WTC11 (cell line): Measurements from ENCODE around the gene NCKAP5. TPM values are rescaled to one million over a fixed set of nuclear protein-coding genes. Genes with fewer than 3 reads are reported as not detected.

Experiments used
- ATAC-seq: fragments of 200-7000 bp; cut with Tn5 transposase; 2 replicates; pipeline ENCODE4 v1.10.0; 2021; ENCODE audit warnings: mild to moderate bottlenecking, moderate library complexity
- CTCF ChIA-PET: fragments of 300-600 bp; sonication (Branson Sonifier 250); formaldehyde crosslinking; loops from one replicate; lab custom pipeline; 2021; ENCODE audit warnings: antibody characterized with exemption; lab: Charles Lee
- POLR2A ChIA-PET: fragments of 350-600 bp; sonication (Branson Sonifier 250); formaldehyde crosslinking; loops from one replicate; lab custom pipeline; 2021; ENCODE audit warnings: antibody characterized with exemption; lab: Charles Lee
- DNase-seq: peaks from one replicate; pipeline ENCODE4 v3.0.0; 2021; ENCODE audit warnings: low spot score
- H3K27ac Mint-ChIP-seq: 2 replicates; pipeline ENCODE4 v1.8.0; 2021; ENCODE audit warnings: mixed read lengths
- H3K27me3 Mint-ChIP-seq: 2 replicates; pipeline ENCODE4 v1.8.0; 2021; ENCODE audit warnings: low read depth, mild to moderate bottlenecking, moderate library complexity, mixed read lengths
- H3K36me3 Mint-ChIP-seq: 2 replicates; pipeline ENCODE4 v1.8.0; 2021; ENCODE audit warnings: mixed read lengths
- H3K4me1 Mint-ChIP-seq: 2 replicates; pipeline ENCODE4 v1.8.0; 2022; ENCODE audit warnings: mixed read lengths
- H3K4me3 Mint-ChIP-seq: 2 replicates; pipeline ENCODE4 v1.8.0; 2021; ENCODE audit warnings: mild to moderate bottlenecking, moderate library complexity, mixed read lengths
- H3K9me3 Mint-ChIP-seq: 2 replicates; pipeline ENCODE4 v1.8.0; 2021; ENCODE audit warnings: mixed read lengths
- ELF4 ChIP-seq: sonication (generic); formaldehyde crosslinking; IDR thresholded peaks from 2 replicates; pipeline ENCODE4 v1.8.1; 2022; ENCODE audit warnings: low read depth, mild to moderate bottlenecking, moderate library complexity, missing genetic modification reagents
- EMX1 ChIP-seq: fragments of 250-450 bp; sonication (Bioruptor Pico); IDR thresholded peaks from 2 replicates; pipeline ENCODE4 v1.8.0; 2021; ENCODE audit warnings: mild to moderate bottlenecking
- ESRRA ChIP-seq: sonication (generic); formaldehyde crosslinking; IDR thresholded peaks from 2 replicates; pipeline ENCODE4 v1.8.1; 2022; ENCODE audit warnings: mild to moderate bottlenecking, missing genetic modification reagents, borderline replicate concordance
- GRHL2 ChIP-seq: fragments of 250-450 bp; sonication (Bioruptor Pico); IDR thresholded peaks from 2 replicates; pipeline ENCODE4 v1.8.0; 2022; ENCODE audit warnings: mild to moderate bottlenecking, moderate library complexity; ENCODE audit not compliant: insufficient replicate concordance, severe bottlenecking
- IRF2 ChIP-seq: sonication (generic); formaldehyde crosslinking; IDR thresholded peaks from 2 replicates; pipeline ENCODE4 v1.8.0; 2022; ENCODE audit warnings: low read depth, missing genetic modification reagents, borderline replicate concordance
- MYBL2 ChIP-seq: sonication (generic); formaldehyde crosslinking; IDR thresholded peaks from 2 replicates; pipeline ENCODE4 v1.8.1; 2023; ENCODE audit warnings: mild to moderate bottlenecking, moderate library complexity, missing genetic modification reagents
- NFATC4 ChIP-seq: fragments of 250-450 bp; sonication (Bioruptor Pico); IDR thresholded peaks from 2 replicates; pipeline ENCODE4 v1.9.0; 2021; ENCODE audit warnings: mild to moderate bottlenecking
- NR2C2 ChIP-seq: sonication (generic); formaldehyde crosslinking; IDR thresholded peaks from 2 replicates; pipeline ENCODE4 v1.8.0; 2022; ENCODE audit warnings: mild to moderate bottlenecking, missing genetic modification reagents
- RELA ChIP-seq: sonication (generic); formaldehyde crosslinking; IDR thresholded peaks from 2 replicates; pipeline ENCODE4 v1.8.1; 2022; ENCODE audit warnings: missing genetic modification reagents, mild to moderate bottlenecking, borderline replicate concordance
- RORB ChIP-seq: fragments of 250-450 bp; sonication (Bioruptor Pico); IDR thresholded peaks from 2 replicates; pipeline ENCODE4 v1.9.0; 2021; ENCODE audit warnings: mild to moderate bottlenecking
- SP1 ChIP-seq: sonication (generic); formaldehyde crosslinking; conservative IDR thresholded peaks from 2 replicates; pipeline ENCODE4 v1.8.1; 2022; ENCODE audit warnings: missing genetic modification reagents
- TP53 ChIP-seq: sonication (generic); formaldehyde crosslinking; IDR thresholded peaks from 2 replicates; pipeline ENCODE4 v1.8.1; 2023; ENCODE audit warnings: mild to moderate bottlenecking, missing genetic modification reagents
- ZBTB21 ChIP-seq: sonication (generic); formaldehyde crosslinking; IDR thresholded peaks from 2 replicates; pipeline ENCODE4 v1.8.1; 2023; ENCODE audit warnings: mild to moderate bottlenecking, missing genetic modification reagents, borderline replicate concordance
- ZNF138 ChIP-seq: sonication (generic); formaldehyde crosslinking; conservative IDR thresholded peaks from 2 replicates; pipeline ENCODE4 v1.8.1; 2022; ENCODE audit warnings: mild to moderate bottlenecking, moderate library complexity, missing genetic modification reagents
- ZNF317 ChIP-seq: sonication (generic); formaldehyde crosslinking; IDR thresholded peaks from 2 replicates; pipeline ENCODE4 v1.8.1; 2023; ENCODE audit warnings: low read depth, mild to moderate bottlenecking, moderate library complexity, missing genetic modification reagents, borderline replicate concordance
- ZNF396 ChIP-seq: fragments of 250-450 bp; sonication (Bioruptor Pico); IDR thresholded peaks from 2 replicates; pipeline ENCODE4 v1.8.0; 2021; ENCODE audit warnings: mild to moderate bottlenecking, moderate library complexity, borderline replicate concordance
- total RNA-seq: library from RNA; stranded (reverse); gene quantifications from 3 replicates; pipeline ENCODE4 v1.2.3, GENCODE V29; 2021
- TF ChIP-seq, protein P1 (sequence below): sonication (generic); formaldehyde crosslinking; IDR thresholded peaks from 2 replicates; pipeline ENCODE4 v1.8.0; 2022; ENCODE audit warnings: mild to moderate bottlenecking, missing genetic modification reagents
- TF ChIP-seq, protein P2 (sequence below): sonication (generic); formaldehyde crosslinking; conservative IDR thresholded peaks from 2 replicates; pipeline ENCODE4 v1.8.1; 2022; ENCODE audit warnings: mild to moderate bottlenecking, missing genetic modification reagents
- TF ChIP-seq, protein P3 (sequence below): sonication (generic); formaldehyde crosslinking; IDR thresholded peaks from 2 replicates; pipeline ENCODE4 v1.8.1; 2022; ENCODE audit warnings: mild to moderate bottlenecking, missing genetic modification reagents, moderate library complexity, borderline replicate concordance
- TF ChIP-seq, protein P4 (sequence below): sonication (generic); formaldehyde crosslinking; IDR thresholded peaks from 2 replicates; pipeline ENCODE4 v1.8.1; 2022; ENCODE audit warnings: mild to moderate bottlenecking, moderate library complexity, missing genetic modification reagents
- TF ChIP-seq, protein P5 (sequence below): sonication (generic); formaldehyde crosslinking; IDR thresholded peaks from 2 replicates; pipeline ENCODE4 v1.8.1; 2022; ENCODE audit warnings: low read depth, mild to moderate bottlenecking, moderate library complexity, missing genetic modification reagents, borderline replicate concordance
- TF ChIP-seq, protein P6 (sequence below): fragments of 250-450 bp; sonication (Bioruptor Pico); IDR thresholded peaks from 2 replicates; pipeline ENCODE4 v1.8.0; 2021; ENCODE audit warnings: mild to moderate bottlenecking

The NCKAP5 gene
- total RNA-seq, 1 experiment from 2014 or later, result 0.55 TPM

DNA sequence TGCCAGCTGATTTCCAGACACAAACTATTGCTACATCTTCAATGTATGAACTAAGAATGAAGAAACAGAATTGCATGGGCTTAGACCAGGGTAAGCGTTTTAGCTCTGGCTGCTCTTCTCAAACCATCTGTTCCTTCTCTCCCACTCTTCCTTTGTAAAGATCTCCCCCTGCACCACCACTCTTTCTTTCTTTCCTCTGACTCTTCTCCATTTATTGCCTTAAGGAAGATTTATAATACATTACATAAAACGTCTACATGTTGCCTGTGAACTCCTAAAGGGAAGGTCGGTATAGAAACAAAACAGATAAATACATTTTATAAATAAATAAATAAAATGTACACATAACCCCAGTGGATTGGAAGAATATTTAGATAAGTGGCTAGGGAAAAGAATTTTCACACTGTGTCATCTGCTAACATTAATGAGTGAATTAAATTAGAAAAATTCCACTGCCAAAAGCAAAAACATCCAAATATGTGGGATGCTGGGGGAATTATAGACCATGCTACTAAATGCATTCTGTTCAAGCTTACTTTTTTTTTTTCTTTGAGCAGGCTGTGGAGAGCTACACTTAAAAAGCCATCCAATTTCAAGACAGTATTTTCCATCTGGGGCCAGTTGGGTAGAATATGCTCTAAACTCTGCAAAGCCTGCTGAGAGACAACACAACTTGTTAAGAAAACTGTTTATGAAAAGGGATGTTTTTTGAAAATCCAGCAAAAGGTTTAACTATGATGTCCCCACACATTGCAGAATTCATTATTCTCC, 41.5 kb downstream of the NCKAP5 start (continued):
- TF ChIP-seq, protein P1, sequence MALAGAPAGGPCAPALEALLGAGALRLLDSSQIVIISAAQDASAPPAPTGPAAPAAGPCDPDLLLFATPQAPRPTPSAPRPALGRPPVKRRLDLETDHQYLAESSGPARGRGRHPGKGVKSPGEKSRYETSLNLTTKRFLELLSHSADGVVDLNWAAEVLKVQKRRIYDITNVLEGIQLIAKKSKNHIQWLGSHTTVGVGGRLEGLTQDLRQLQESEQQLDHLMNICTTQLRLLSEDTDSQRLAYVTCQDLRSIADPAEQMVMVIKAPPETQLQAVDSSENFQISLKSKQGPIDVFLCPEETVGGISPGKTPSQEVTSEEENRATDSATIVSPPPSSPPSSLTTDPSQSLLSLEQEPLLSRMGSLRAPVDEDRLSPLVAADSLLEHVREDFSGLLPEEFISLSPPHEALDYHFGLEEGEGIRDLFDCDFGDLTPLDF (CRISPR knock-in tag), result no peak
- no peak for TF ChIP-seq ESRRA (CRISPR knock-in tag)
- no peak for TF ChIP-seq ELF4
- TF ChIP-seq, protein P2, sequence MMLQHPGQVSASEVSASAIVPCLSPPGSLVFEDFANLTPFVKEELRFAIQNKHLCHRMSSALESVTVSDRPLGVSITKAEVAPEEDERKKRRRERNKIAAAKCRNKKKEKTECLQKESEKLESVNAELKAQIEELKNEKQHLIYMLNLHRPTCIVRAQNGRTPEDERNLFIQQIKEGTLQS (CRISPR knock-in tag), result no peak
- no peak for TF ChIP-seq MYBL2 (CRISPR knock-in tag)
- TF ChIP-seq IRF2 (CRISPR knock-in tag), result no peak

DNA sequence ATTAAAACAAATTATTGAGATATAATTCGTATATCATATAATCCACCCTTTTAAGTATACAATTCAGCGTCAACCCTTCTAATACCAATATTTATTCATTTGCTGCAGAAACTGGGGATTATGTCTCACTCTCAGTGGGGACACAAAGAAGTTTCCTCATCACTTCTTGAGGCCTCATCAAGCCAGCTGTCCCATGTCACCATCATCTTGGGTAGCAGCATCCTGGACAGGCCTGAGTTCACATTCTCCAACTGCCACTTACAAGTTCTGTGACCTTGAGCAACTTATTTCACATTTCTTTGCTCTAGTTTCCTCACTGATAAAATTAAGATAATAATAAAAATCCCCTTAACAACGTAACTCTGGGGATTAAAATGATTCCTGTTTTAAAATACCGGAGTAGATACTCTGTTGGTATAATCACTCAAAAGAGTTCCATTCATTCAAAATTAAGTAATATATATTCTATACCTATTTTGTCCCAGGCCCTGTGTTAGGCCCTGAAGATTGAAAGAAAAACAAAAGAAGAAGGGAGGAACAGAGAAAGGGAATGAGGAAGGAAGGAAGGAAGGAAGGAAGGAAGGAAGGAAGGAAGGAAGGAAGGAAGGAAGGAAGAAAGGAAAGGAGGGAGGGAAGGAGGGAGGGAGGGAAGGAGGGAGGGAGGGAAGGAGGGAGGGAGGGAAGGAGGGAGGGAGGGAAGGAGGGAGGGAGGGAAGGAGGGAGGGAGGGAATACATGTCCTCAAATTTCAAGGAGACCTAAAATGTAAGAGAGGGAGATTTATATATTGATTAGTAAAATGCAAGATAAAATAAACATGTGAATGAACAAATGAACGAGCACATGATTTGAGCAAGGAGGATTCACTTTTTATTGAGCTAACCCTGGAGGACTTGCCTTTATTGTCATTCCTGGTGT, 42.4 kb downstream of the NCKAP5 start:
- ATAC-seq (no peak), DNase-seq (no peak)
- H3K27me3 Mint-ChIP-seq, result peaks cover 52% of the 10 kb centered on the region
- H3K4me3 Mint-ChIP-seq, result no peak overlapping the region
- no peaks in the 10 kb centered on the region for H3K36me3 Mint-ChIP-seq
- no peak overlapping the region for H3K27ac Mint-ChIP-seq
- TF ChIP-seq ZNF396 (CRISPR knock-in tag) (no peak), TP53 (CRISPR knock-in tag) (no peak), ELF4 (no peak), EMX1 (CRISPR knock-in tag) (no peak)
- POLR2A ChIA-PET, result no interaction called here
- H3K4me1 Mint-ChIP-seq, result peaks cover 11% of the 10 kb centered on the region
- no peaks in the 10 kb centered on the region for H3K9me3 Mint-ChIP-seq
- CTCF ChIA-PET, result no interaction called here

DNA sequence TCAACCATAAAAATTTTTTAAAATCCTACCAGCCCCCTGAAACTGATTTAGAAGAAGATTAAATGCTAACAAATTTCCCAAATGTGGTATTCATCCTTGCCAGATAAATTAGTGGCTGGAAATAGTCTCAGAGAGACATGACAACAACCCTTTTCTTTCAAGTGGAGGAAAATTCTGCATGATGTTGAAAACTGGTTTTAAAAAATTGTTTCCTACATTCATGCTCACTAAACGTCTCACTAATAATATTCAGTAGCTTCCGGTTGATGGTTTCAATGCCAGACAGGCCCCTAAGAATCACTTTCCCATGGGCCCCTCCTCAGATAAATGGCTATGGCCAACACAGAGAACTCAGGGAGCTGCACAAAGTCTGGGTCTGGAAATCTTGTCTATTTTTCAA, 43.2 kb downstream of the NCKAP5 start:
- POLR2A ChIA-PET, result no interaction called here
- CTCF ChIA-PET, result no interaction called here
- no peak overlapping the region for H3K27ac Mint-ChIP-seq
- H3K27me3 Mint-ChIP-seq, result peaks cover 59% of the 10 kb centered on the region
- peaks cover 11% of the 10 kb centered on the region for H3K4me1 Mint-ChIP-seq
- DNase-seq, result no peak
- H3K9me3 Mint-ChIP-seq, result no peaks in the 10 kb centered on the region
- no peak overlapping the region for H3K4me3 Mint-ChIP-seq
- no peaks in the 10 kb centered on the region for H3K36me3 Mint-ChIP-seq
- ATAC-seq, result no peak
- TF ChIP-seq NR2C2 (CRISPR knock-in tag) (no peak), ZNF396 (CRISPR knock-in tag) (no peak), ZNF138 (CRISPR knock-in tag) (no peak), IRF2 (CRISPR knock-in tag) (no peak), ZNF317 (no peak), MYBL2 (CRISPR knock-in tag) (no peak), NFATC4 (CRISPR knock-in tag) (no peak), SP1 (CRISPR knock-in tag) (no peak), ELF4 (no peak), GRHL2 (no peak), RELA (CRISPR knock-in tag) (no peak), RORB (CRISPR knock-in tag) (no peak), ZBTB21 (CRISPR knock-in tag) (no peak)
- TF ChIP-seq, protein P3, sequence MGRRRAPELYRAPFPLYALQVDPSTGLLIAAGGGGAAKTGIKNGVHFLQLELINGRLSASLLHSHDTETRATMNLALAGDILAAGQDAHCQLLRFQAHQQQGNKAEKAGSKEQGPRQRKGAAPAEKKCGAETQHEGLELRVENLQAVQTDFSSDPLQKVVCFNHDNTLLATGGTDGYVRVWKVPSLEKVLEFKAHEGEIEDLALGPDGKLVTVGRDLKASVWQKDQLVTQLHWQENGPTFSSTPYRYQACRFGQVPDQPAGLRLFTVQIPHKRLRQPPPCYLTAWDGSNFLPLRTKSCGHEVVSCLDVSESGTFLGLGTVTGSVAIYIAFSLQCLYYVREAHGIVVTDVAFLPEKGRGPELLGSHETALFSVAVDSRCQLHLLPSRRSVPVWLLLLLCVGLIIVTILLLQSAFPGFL, result no peak
- TF ChIP-seq, protein P4, sequence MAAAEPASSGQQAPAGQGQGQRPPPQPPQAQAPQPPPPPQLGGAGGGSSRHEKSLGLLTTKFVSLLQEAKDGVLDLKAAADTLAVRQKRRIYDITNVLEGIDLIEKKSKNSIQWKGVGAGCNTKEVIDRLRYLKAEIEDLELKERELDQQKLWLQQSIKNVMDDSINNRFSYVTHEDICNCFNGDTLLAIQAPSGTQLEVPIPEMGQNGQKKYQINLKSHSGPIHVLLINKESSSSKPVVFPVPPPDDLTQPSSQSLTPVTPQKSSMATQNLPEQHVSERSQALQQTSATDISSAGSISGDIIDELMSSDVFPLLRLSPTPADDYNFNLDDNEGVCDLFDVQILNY, result no peak
- TF ChIP-seq, protein P5, sequence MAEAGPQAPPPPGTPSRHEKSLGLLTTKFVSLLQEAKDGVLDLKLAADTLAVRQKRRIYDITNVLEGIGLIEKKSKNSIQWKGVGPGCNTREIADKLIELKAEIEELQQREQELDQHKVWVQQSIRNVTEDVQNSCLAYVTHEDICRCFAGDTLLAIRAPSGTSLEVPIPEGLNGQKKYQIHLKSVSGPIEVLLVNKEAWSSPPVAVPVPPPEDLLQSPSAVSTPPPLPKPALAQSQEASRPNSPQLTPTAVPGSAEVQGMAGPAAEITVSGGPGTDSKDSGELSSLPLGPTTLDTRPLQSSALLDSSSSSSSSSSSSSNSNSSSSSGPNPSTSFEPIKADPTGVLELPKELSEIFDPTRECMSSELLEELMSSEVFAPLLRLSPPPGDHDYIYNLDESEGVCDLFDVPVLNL (CRISPR knock-in tag), result no peak
- TF ChIP-seq, protein P6, sequence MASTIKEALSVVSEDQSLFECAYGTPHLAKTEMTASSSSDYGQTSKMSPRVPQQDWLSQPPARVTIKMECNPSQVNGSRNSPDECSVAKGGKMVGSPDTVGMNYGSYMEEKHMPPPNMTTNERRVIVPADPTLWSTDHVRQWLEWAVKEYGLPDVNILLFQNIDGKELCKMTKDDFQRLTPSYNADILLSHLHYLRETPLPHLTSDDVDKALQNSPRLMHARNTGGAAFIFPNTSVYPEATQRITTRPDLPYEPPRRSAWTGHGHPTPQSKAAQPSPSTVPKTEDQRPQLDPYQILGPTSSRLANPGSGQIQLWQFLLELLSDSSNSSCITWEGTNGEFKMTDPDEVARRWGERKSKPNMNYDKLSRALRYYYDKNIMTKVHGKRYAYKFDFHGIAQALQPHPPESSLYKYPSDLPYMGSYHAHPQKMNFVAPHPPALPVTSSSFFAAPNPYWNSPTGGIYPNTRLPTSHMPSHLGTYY, result no peak
